Measurements from ENCODE around the gene ARFGEF3.

GRCh38 chr6:138229072-138229471 lies 67.3 kb downstream of the ARFGEF3 start:
- TF ChIP-seq POLR2AphosphoS5 (IDR thresholded peaks at IDR 0.05; ENCODE audit: borderline replicate concordance, low read depth, low read length) (no peak), EZH2 (IDR thresholded peaks at IDR 0.05) (no peak)
